Endodermal cell (in vitro differentiated cells): ENCODE data around the gene RBM48. TPM values are rescaled to one million over a fixed set of nuclear protein-coding genes. Genes with fewer than 3 reads are reported as not detected.

Source experiments
- DNase-seq: peaks from one replicate; pipeline ENCODE4 v3.0.0-alpha.2; 2017
- H3K27ac ChIP-seq: 2 replicates; pipeline ENCODE4 v1.5.1; 2013; ENCODE audit warnings: mild to moderate bottlenecking, low read depth, low read length, moderate library complexity
- H3K27me3 ChIP-seq: 2 replicates; pipeline ENCODE4 v1.6.1; 2013; ENCODE audit warnings: mild to moderate bottlenecking, low read length, moderate library complexity; ENCODE audit not compliant: insufficient read depth, control insufficient read depth, poor library complexity, severe bottlenecking
- H3K36me3 ChIP-seq: 2 replicates; pipeline ENCODE4 v1.7.0; 2013; ENCODE audit warnings: mild to moderate bottlenecking, low read length, moderate library complexity; ENCODE audit not compliant: control insufficient read depth, insufficient read depth
- H3K4me1 ChIP-seq: one replicate; pipeline ENCODE4 v1.7.0; 2013; ENCODE audit warnings: low read length; ENCODE audit not compliant: control insufficient read depth, insufficient read depth
- H3K4me3 ChIP-seq: 2 replicates; pipeline ENCODE4 v1.5.1; 2013; ENCODE audit warnings: mild to moderate bottlenecking, low read length, moderate library complexity
- H3K9ac ChIP-seq: 2 replicates; pipeline ENCODE4 v1.6.1; 2013; ENCODE audit warnings: mild to moderate bottlenecking, low read length, moderate library complexity; ENCODE audit not compliant: poor library complexity, severe bottlenecking; ENCODE audit errors: extremely low read depth
- H3K9me3 ChIP-seq: 2 replicates; pipeline ENCODE4 v1.6.1; 2013; ENCODE audit warnings: mild to moderate bottlenecking, low read length, moderate library complexity; ENCODE audit not compliant: control insufficient read depth
- H3K27ac Mint-ChIP-seq: 2 replicates; pipeline ENCODE4 v1.8.0; 2020; ENCODE audit warnings: mixed read lengths
- H3K27me3 Mint-ChIP-seq: 2 replicates; pipeline ENCODE4 v1.8.0; 2021; ENCODE audit warnings: mild to moderate bottlenecking, mixed read lengths; ENCODE audit not compliant: insufficient read depth
- H3K36me3 Mint-ChIP-seq: 2 replicates; pipeline ENCODE4 v1.8.0; 2020; ENCODE audit warnings: low read depth, mixed read lengths
- H3K4me1 Mint-ChIP-seq: 2 replicates; pipeline ENCODE4 v1.8.0; 2020; ENCODE audit warnings: mixed read lengths
- H3K4me3 Mint-ChIP-seq: 2 replicates; pipeline ENCODE4 v1.8.0; 2020; ENCODE audit warnings: mild to moderate bottlenecking, moderate library complexity, mixed read lengths
- H3K9me3 Mint-ChIP-seq: 2 replicates; pipeline ENCODE4 v1.8.0; 2020; ENCODE audit warnings: mild to moderate bottlenecking, mixed read lengths
- CTCF ChIP-seq: fragments of 200-600 bp; sonication (generic); conservative IDR thresholded peaks from 2 replicates; pipeline ENCODE4 v1.5.0; 2021; ENCODE audit warnings: antibody characterized with exemption, mild to moderate bottlenecking
- WGBS, 2 experiments: methylation state at CpG; one replicate each; pipeline versions ENCODE4 v1.1.5 to v1.1.7; 2013; ENCODE audit warnings: missing lambda C conversion rate in 2 of 2, mixed read lengths in 1 of 2; ENCODE audit not compliant: insufficient coverage in 1 of 2, insufficient read length in 1 of 2; 5-methylcytosine and 5-hydroxymethylcytosine counted together
- total RNA-seq, 2 donors: library from RNA; stranded (reverse); fragmentation: NEBNext Ultra II Directional in 1 of 2; extraction: Animal tissue kit (Norgen Biotek cat#: 25700) in 1 of 2; gene quantifications; 2 replicates in 1 of 2; 3 replicates in 1 of 2; pipeline ENCODE4 v1.2.1, GENCODE V29; 2021

The RBM48 gene
- total RNA-seq, 2 donors from 2014 or later: 11.4 to 11.9 TPM

GRCh38 chr7:92586403-92586802 lies 57.8 kb downstream of the RBM48 start:
- Mint-ChIP-seq H3K27ac (no peak overlapping the region), H3K9me3 (peaks cover 10% of the 10 kb centered on the region), H3K36me3 (peaks cover 24% of the 10 kb centered on the region), H3K4me1 (peaks cover 9% of the 10 kb centered on the region), H3K27me3 (peaks cover 7% of the 10 kb centered on the region), H3K4me3 (no peak overlapping the region)
- TF ChIP-seq CTCF: no peak
- Histone ChIP-seq H3K9ac (no peak overlapping the region), H3K9me3 (no peaks in the 10 kb centered on the region), H3K4me3 (no peak overlapping the region), H3K27me3 (peaks cover 9% of the 10 kb centered on the region), H3K27ac (no peak overlapping the region), H3K4me1 (no peaks in the 10 kb centered on the region), H3K36me3 (peaks cover 30% of the 10 kb centered on the region)
- no peak for DNase-seq

DNA sequence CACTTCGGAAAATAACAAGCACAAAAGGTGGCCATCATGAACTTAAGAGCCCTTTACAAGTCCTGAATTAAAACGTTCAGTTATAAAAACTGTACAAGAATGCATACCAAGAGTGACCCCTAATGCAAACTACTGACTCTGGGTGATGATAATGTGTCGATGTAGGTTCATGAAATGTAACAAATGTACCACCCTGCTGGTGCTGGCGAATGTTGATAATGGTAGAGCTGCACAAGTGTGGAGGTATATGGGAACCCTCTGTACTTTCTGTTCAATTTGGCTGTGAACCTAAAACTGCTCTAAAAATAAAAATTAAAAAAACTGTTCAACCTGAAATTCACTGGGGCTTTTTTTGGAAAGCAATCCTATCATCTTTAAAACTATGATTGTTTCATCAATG lies 58.2 kb downstream of the RBM48 start:
- peaks cover 9% of the 10 kb centered on the region for H3K4me1 Mint-ChIP-seq
- peaks cover 10% of the 10 kb centered on the region for H3K9me3 Mint-ChIP-seq
- no peaks in the 10 kb centered on the region for H3K9me3 ChIP-seq
- no peak for TF ChIP-seq CTCF
- peaks cover 14% of the 10 kb centered on the region for H3K27me3 ChIP-seq
- H3K27me3 Mint-ChIP-seq: peaks cover 11% of the 10 kb centered on the region
- H3K27ac Mint-ChIP-seq: no peak overlapping the region
- no peak for DNase-seq
- no peak overlapping the region for H3K27ac ChIP-seq
- no peak overlapping the region for H3K4me3 ChIP-seq
- H3K4me3 Mint-ChIP-seq: no peak overlapping the region
- H3K9ac ChIP-seq: no peak overlapping the region
- H3K36me3 ChIP-seq: peaks cover 29% of the 10 kb centered on the region
- H3K4me1 ChIP-seq: no peaks in the 10 kb centered on the region
- WGBS, 2 experiments: 95% methylated on average over 2 to 4 of the region's 4 CpGs
- H3K36me3 Mint-ChIP-seq: peaks cover 23% of the 10 kb centered on the region

Other genes with a start within 250 kb of the RBM48 start
- gene GATAD1, start 81.3 kb upstream of the RBM48 start, total RNA-seq: 10 to 100 TPM; 47.8 to 69.8 TPM
- gene ERVW-1, start 50.8 kb upstream of the RBM48 start, total RNA-seq: 1 to 10 TPM; 1.6 to 2.2 TPM
- 10 to 100 TPM; 26.1 to 34.0 TPM for gene PEX1, start 275 bp upstream of the RBM48 start, total RNA-seq
- 10 to 100 TPM; 35.9 to 38.2 TPM for gene FAM133B, start 61.6 kb downstream of the RBM48 start, total RNA-seq